B cell (primary cell): ENCODE results near the gene COX10.
"Not testable (repeated sequence)": the region's sequence is repeated elsewhere in the genome, so short reads cannot be mapped to it uniquely, and the experiment has no call there.

Experiments
- EZH2 ChIP-seq: IDR thresholded peaks from 2 replicates; pipeline ENCODE4 v1.6.1; 2012; ENCODE audit warnings: borderline replicate concordance, low read depth, mild to moderate bottlenecking, moderate library complexity, low read length; ENCODE audit not compliant: insufficient read depth, poor library complexity, severe bottlenecking
- TF ChIP-seq, protein P1 (sequence below): fragments of 200-600 bp; IDR thresholded peaks from one replicate; pipeline ENCODE4 v1.8.0; 2022; ENCODE audit warnings: antibody characterized with exemption, mild to moderate bottlenecking

DNA sequence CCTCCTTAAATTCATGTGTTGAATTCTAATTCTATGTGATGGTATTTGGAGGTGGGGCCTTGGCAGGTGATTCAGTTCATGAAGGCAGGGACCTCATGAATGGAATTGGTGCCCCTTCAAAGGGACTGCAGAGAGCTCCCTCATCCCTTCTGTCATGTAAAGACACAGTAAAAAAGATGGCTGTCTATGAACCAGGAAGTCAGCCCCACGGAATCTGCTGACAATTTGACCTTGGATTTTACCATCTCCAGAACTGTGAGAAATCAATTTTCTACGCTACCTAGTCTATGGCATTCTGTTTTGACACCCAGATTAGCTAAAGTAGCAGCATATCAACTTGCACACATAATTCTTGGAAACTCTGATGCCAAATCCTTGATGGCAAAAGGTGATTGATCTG, 165.7 kb downstream of the COX10 start:
- TF ChIP-seq, protein P1, sequence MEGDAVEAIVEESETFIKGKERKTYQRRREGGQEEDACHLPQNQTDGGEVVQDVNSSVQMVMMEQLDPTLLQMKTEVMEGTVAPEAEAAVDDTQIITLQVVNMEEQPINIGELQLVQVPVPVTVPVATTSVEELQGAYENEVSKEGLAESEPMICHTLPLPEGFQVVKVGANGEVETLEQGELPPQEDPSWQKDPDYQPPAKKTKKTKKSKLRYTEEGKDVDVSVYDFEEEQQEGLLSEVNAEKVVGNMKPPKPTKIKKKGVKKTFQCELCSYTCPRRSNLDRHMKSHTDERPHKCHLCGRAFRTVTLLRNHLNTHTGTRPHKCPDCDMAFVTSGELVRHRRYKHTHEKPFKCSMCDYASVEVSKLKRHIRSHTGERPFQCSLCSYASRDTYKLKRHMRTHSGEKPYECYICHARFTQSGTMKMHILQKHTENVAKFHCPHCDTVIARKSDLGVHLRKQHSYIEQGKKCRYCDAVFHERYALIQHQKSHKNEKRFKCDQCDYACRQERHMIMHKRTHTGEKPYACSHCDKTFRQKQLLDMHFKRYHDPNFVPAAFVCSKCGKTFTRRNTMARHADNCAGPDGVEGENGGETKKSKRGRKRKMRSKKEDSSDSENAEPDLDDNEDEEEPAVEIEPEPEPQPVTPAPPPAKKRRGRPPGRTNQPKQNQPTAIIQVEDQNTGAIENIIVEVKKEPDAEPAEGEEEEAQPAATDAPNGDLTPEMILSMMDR, result not testable (repeated sequence)
- not testable (repeated sequence) for TF ChIP-seq EZH2
